Neural crest cell (in vitro differentiated cells): Measurements from ENCODE around the gene DCN. TPM values are rescaled to one million over a fixed set of nuclear protein-coding genes. Genes with fewer than 3 reads are reported as not detected.

ENCODE experiments used
- DNase-seq: peaks from one replicate; pipeline ENCODE4 v3.0.0; 2021; ENCODE audit warnings: low read depth, mixed read lengths, low spot score
- H3K27ac Mint-ChIP-seq: one replicate; pipeline ENCODE4 v1.8.0; 2021; ENCODE audit warnings: mild to moderate bottlenecking, mixed read lengths; ENCODE audit not compliant: unreplicated experiment
- H3K27me3 Mint-ChIP-seq: 2 replicates; pipeline ENCODE4 v1.8.0; 2021; ENCODE audit warnings: low read depth, mild to moderate bottlenecking, mixed read lengths
- H3K36me3 Mint-ChIP-seq: 2 replicates; pipeline ENCODE4 v1.8.0; 2021; ENCODE audit warnings: low read depth, mild to moderate bottlenecking, mixed read lengths
- H3K4me1 Mint-ChIP-seq: 2 replicates; pipeline ENCODE4 v1.8.0; 2021; ENCODE audit warnings: mixed read lengths
- H3K4me3 Mint-ChIP-seq: one replicate; pipeline ENCODE4 v1.8.0; 2021; ENCODE audit warnings: mild to moderate bottlenecking, mixed read lengths
- H3K9me3 Mint-ChIP-seq: 2 replicates; pipeline ENCODE4 v1.8.0; 2021; ENCODE audit warnings: mixed read lengths
- total RNA-seq: library from RNA; stranded (reverse); gene quantifications from 2 replicates; pipeline ENCODE4 v1.2.1, GENCODE V29; 2021
- TF ChIP-seq, protein P1 (sequence below): fragments of 200-600 bp; sonication (generic); conservative IDR thresholded peaks from 2 replicates; pipeline ENCODE4 v1.5.0; 2021; ENCODE audit warnings: antibody characterized with exemption, mild to moderate bottlenecking

Gene DCN
- total RNA-seq, 1 donor from 2014 or later = 19.6 TPM

DNA sequence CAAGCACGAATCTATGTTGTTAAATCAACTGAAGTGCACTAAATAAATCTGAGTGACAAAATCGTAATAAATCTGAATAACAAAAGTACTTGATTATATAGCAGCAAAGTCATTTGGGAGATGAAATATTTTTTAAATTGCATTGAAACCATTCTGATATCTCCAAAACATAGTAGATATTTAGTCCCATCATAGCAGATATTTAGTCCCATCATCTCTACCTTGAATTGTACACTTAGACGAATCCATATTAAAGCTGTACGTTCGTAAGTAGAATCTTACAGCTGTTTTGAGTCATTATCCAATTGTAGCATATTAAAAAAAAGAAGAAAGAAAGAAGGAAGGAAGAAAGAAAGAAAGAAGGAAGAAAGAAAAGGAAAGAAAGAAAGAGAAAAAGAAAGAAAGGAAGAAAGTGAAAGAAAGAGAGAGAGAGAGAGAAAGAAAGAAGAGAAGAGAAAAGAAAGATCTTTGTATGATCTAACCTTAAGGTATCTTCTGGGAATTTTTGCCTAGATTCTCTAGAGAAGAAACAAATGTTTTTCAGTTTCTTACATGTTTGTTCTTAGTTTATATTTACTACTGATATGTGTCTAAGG is 2.6 kb downstream of the DCN start:
- TF ChIP-seq, protein P1, sequence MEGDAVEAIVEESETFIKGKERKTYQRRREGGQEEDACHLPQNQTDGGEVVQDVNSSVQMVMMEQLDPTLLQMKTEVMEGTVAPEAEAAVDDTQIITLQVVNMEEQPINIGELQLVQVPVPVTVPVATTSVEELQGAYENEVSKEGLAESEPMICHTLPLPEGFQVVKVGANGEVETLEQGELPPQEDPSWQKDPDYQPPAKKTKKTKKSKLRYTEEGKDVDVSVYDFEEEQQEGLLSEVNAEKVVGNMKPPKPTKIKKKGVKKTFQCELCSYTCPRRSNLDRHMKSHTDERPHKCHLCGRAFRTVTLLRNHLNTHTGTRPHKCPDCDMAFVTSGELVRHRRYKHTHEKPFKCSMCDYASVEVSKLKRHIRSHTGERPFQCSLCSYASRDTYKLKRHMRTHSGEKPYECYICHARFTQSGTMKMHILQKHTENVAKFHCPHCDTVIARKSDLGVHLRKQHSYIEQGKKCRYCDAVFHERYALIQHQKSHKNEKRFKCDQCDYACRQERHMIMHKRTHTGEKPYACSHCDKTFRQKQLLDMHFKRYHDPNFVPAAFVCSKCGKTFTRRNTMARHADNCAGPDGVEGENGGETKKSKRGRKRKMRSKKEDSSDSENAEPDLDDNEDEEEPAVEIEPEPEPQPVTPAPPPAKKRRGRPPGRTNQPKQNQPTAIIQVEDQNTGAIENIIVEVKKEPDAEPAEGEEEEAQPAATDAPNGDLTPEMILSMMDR = no peak
- no peak for DNase-seq
- no peaks in the 10 kb centered on the region for H3K9me3 Mint-ChIP-seq
- H3K4me3 Mint-ChIP-seq = no peak overlapping the region
- H3K27me3 Mint-ChIP-seq = no peaks in the 10 kb centered on the region
- peaks cover 22% of the 10 kb centered on the region for H3K4me1 Mint-ChIP-seq
- H3K27ac Mint-ChIP-seq = no peak overlapping the region
- H3K36me3 Mint-ChIP-seq = no peaks in the 10 kb centered on the region

DNA sequence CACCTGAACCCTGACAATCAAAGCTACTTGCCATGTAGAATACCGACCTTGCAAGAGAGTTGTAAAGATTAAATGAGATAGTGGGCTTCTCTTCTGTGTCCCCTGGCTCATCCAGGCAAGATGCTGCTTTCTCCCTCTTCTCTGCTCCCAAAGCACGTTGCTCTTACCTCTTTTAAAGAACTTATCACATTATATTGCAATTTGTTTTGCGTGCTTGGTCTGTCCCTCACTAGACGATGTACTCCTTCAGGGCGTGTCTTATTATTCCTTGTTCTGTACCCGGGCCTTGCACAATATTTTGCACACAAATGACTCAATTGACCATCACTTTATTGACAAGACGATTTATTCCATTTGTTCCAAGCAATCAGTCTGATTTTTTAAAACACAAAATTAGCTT is 3.3 kb downstream of the DCN start:
- peaks cover 22% of the 10 kb centered on the region for H3K4me1 Mint-ChIP-seq
- H3K9me3 Mint-ChIP-seq = no peaks in the 10 kb centered on the region
- TF ChIP-seq, protein P1 = no peak
- H3K4me3 Mint-ChIP-seq = no peak overlapping the region
- H3K27ac Mint-ChIP-seq = no peak overlapping the region
- no peaks in the 10 kb centered on the region for H3K36me3 Mint-ChIP-seq
- H3K27me3 Mint-ChIP-seq = no peaks in the 10 kb centered on the region
- DNase-seq = no peak

DNA sequence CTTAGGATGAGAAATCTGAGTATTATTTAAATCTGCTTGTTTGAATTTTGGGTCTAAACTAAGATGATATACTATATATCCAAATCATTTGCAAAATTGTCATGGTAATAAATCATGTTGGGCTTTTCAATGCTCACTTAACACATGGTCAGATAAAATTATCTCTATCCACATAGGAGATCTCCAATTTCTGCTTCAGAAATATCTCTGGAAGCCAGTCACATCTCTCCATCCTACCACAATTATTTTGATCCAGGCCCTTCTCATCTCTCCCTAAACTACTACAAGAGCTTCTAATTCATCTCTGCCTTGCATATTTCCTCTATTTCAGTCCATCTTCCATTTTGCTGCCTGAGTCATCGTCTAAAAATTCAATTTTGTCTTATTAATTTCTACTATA is 3.8 kb downstream of the DCN start:
- no peaks in the 10 kb centered on the region for H3K36me3 Mint-ChIP-seq
- no peaks in the 10 kb centered on the region for H3K9me3 Mint-ChIP-seq
- H3K27me3 Mint-ChIP-seq = no peaks in the 10 kb centered on the region
- no peak overlapping the region for H3K27ac Mint-ChIP-seq
- DNase-seq = no peak
- peaks cover 21% of the 10 kb centered on the region for H3K4me1 Mint-ChIP-seq
- no peak overlapping the region for H3K4me3 Mint-ChIP-seq
- TF ChIP-seq, protein P1 = no peak

DNA sequence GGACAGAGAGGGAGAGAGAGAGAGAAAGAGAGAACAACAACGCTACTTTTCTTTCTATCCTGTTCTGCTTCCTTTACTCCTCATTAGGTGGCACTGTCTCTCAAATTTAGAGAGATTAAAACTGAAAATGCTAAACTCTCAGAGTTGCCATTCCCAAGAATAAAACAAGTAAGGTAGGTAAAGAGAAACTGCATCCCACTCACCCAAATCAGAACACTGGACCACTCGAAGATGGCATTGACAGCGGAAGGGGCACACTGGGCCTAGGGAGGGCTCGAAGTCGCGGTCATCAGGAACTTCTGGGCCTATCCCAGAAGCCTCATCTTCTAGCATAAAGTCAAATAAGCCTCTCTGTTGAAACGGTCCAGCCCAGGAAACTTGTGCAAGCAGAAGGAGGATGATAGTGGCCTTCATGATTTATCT is 4.5 kb downstream of the DCN start:
- H3K4me3 Mint-ChIP-seq = no peak overlapping the region
- H3K27ac Mint-ChIP-seq = no peak overlapping the region
- no peaks in the 10 kb centered on the region for H3K27me3 Mint-ChIP-seq
- peaks cover 19% of the 10 kb centered on the region for H3K4me1 Mint-ChIP-seq
- no peak for DNase-seq
- TF ChIP-seq, protein P1 = peak; percentile 57
- H3K9me3 Mint-ChIP-seq = no peaks in the 10 kb centered on the region
- no peaks in the 10 kb centered on the region for H3K36me3 Mint-ChIP-seq

DNA sequence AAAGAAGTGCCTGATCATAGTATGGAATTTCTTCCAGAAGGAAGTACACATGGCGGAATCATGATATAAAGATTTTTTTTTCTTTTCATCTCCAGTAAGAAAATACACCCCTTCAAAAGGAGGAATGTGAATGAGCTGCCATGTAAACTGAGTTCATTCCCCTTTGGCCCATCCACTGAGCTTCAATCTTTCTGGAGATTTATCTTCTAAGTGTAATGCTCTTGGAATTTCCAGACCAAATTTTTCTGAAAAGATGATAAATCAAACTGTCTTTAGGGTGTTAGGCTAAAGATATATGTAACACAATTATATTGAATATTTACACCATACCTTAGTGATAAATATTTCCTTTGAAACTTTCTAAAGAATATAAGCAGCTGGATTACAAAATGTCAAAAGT is 5.2 kb downstream of the DCN start:
- H3K27me3 Mint-ChIP-seq = no peaks in the 10 kb centered on the region
- H3K4me3 Mint-ChIP-seq = no peak overlapping the region

More for the DNA sequence above, 5.2 kb downstream of the DCN start:
- no peaks in the 10 kb centered on the region for H3K9me3 Mint-ChIP-seq
- H3K36me3 Mint-ChIP-seq = no peaks in the 10 kb centered on the region
- H3K4me1 Mint-ChIP-seq = peaks cover 14% of the 10 kb centered on the region
- DNase-seq = no peak
- H3K27ac Mint-ChIP-seq = no peak overlapping the region
- TF ChIP-seq, protein P1 = no peak
